Neural cell (in vitro differentiated cells): ENCODE data around the gene NKD2.

Experiments used
- RAD21 ChIP-seq: fragments of 450-650 bp; conservative IDR thresholded peaks from 2 replicates; pipeline ENCODE4 v1.6.1; 2014; ENCODE audit warnings: antibody characterized with exemption, mild to moderate bottlenecking, moderate library complexity
- TF ChIP-seq, protein P1 (sequence below): fragments of 450-650 bp; IDR thresholded peaks from 2 replicates; pipeline ENCODE4 v1.5.1; 2014; ENCODE audit warnings: antibody characterized with exemption, mild to moderate bottlenecking, moderate library complexity; ENCODE audit not compliant: poor library complexity, severe bottlenecking

DNA sequence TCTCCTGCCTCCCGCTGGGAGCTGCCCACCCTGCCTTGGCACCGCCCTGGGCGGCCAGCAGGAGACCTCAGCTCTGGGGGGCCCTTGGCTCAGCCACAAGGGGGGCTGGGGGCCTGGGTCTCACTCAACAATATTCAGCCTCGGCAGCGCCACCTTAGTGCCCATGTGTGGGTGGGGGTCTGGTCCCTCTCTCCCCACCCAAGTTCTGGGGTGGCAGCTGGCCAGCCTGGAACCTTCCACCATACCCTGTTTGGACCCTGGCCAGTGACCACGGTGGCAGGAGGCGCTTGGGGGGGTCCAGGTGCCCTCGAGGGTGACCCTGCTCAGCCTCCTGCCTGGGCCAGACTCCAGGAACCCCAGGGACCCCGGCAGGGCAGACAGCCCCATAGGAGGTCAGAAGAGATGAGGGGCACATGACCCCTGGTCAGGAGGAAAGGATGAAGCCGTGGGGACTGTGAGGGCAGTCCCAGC is 22.2 kb downstream of the NKD2 start:
- no peak for TF ChIP-seq RAD21
- TF ChIP-seq, protein P1, sequence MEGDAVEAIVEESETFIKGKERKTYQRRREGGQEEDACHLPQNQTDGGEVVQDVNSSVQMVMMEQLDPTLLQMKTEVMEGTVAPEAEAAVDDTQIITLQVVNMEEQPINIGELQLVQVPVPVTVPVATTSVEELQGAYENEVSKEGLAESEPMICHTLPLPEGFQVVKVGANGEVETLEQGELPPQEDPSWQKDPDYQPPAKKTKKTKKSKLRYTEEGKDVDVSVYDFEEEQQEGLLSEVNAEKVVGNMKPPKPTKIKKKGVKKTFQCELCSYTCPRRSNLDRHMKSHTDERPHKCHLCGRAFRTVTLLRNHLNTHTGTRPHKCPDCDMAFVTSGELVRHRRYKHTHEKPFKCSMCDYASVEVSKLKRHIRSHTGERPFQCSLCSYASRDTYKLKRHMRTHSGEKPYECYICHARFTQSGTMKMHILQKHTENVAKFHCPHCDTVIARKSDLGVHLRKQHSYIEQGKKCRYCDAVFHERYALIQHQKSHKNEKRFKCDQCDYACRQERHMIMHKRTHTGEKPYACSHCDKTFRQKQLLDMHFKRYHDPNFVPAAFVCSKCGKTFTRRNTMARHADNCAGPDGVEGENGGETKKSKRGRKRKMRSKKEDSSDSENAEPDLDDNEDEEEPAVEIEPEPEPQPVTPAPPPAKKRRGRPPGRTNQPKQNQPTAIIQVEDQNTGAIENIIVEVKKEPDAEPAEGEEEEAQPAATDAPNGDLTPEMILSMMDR: no peak
